Gastrocnemius medialis (tissue), 4 donors: ENCODE data around the gene RBMS3.

Experiments used
- POLR2A ChIP-seq, 2 donors: fragments of 450-650 bp; IDR thresholded peaks; one replicate each; pipeline ENCODE4 v1.6.1; 2017; ENCODE audit warnings: antibody characterized with exemption in 2 of 2, mild to moderate bottlenecking in 2 of 2, moderate library complexity in 2 of 2
- TF ChIP-seq, protein P1 (sequence below), 5 experiments: fragments of 450-650 bp in 3 of 5; fragments of 200-600 bp in 2 of 5; sonication (generic) in 2 of 5; IDR thresholded peaks in 4 of 5; conservative IDR thresholded peaks in 1 of 5; 1 replicate in 4 of 5; 2 replicates in 1 of 5; pipeline ENCODE4 v1.5.1; 2016 to 2019; ENCODE audit warnings: antibody characterized with exemption in 5 of 5, mild to moderate bottlenecking in 3 of 5, moderate library complexity in 3 of 5

DNA sequence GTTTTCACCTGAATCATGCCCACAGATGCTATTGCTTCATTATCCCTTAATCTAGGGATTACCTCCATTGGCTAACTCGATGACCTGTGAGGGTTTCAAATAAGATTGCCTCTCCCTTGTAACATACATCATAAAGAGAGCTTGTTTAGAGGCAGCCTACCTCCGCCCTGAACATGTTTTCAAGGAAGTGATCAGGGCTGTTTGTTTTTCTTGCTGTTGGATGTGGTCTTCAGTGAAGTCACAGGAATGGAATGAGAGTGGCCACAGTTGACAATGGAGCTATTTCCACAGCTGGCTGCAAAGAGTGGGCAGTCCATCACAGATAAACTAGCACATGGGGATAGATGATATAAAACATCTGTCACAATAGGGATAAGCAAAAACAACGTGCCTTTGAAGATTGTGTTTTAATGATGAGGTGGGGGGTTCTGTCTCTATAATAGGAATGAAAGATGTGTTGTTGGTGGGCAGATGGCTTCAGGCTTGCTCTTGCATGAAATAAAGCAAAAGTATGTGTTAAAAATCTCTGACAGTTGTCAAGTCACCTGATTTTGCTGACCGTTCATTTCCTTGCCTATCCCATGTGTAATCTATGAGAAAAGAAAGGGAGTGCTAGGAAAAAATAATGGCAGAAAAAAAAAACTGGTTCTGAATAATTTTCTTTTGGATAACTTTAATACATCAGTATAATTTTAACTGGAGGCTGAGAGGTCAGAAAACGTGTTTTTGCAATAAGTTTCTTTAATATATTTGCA lies 642.3 kb downstream of the RBMS3 start:
- no peak for TF ChIP-seq POLR2A (IDR thresholded peaks at IDR 0.05)
- TF ChIP-seq, protein P1, sequence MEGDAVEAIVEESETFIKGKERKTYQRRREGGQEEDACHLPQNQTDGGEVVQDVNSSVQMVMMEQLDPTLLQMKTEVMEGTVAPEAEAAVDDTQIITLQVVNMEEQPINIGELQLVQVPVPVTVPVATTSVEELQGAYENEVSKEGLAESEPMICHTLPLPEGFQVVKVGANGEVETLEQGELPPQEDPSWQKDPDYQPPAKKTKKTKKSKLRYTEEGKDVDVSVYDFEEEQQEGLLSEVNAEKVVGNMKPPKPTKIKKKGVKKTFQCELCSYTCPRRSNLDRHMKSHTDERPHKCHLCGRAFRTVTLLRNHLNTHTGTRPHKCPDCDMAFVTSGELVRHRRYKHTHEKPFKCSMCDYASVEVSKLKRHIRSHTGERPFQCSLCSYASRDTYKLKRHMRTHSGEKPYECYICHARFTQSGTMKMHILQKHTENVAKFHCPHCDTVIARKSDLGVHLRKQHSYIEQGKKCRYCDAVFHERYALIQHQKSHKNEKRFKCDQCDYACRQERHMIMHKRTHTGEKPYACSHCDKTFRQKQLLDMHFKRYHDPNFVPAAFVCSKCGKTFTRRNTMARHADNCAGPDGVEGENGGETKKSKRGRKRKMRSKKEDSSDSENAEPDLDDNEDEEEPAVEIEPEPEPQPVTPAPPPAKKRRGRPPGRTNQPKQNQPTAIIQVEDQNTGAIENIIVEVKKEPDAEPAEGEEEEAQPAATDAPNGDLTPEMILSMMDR (IDR thresholded peaks at IDR 0.05 in 4 of 5, conservative IDR thresholded peaks at IDR 0.05 in 1 of 5): no peak
